DND-41 (cell line): Measurements from ENCODE around the gene PARS2.
"Not testable (repeated sequence)": the region's sequence is repeated elsewhere in the genome, so short reads cannot be mapped to it uniquely, and the experiment has no call there.

Experiments
- ATAC-seq: fragments of 200-7000 bp; cut with Tn5 transposase; 3 replicates; pipeline ENCODE4 v1.9.1; 2021; ENCODE audit warnings: low read depth; ENCODE audit not compliant: insufficient read depth
- DNase-seq: peaks from one replicate; pipeline ENCODE4 v3.0.0-alpha.2; 2020
- H2AFZ ChIP-seq: 2 replicates; pipeline ENCODE4 v1.6.0; 2012; ENCODE audit warnings: low read depth, low read length
- H3K27ac ChIP-seq: 2 replicates; pipeline ENCODE4 v1.5.1; 2012; ENCODE audit warnings: low read length, inconsistent platforms
- H3K27me3 ChIP-seq: fragments of 200-600 bp; sonication (generic); 2 replicates; pipeline ENCODE4 v1.6.0; 2012; ENCODE audit warnings: low read length, mild to moderate bottlenecking, inconsistent platforms; ENCODE audit not compliant: insufficient read depth, poor library complexity
- H3K36me3 ChIP-seq: 2 replicates; pipeline ENCODE4 v1.5.1; 2012; ENCODE audit warnings: low read length, inconsistent platforms; ENCODE audit not compliant: insufficient read depth
- H3K4me1 ChIP-seq: 2 replicates; pipeline ENCODE4 v1.5.1; 2012; ENCODE audit warnings: mild to moderate bottlenecking, low read length; ENCODE audit not compliant: insufficient read depth
- H3K4me2 ChIP-seq: 2 replicates; pipeline ENCODE4 v1.6.0; 2012; ENCODE audit warnings: mild to moderate bottlenecking, moderate library complexity, low read length, inconsistent platforms; ENCODE audit not compliant: insufficient read depth
- H3K4me3 ChIP-seq, 2 experiments: fragments of 200-600 bp in 1 of 2; shearing (Covaris generic) in 1 of 2; 2 replicates each; pipeline ENCODE4 v1.5.1; 2012 to 2016; ENCODE audit warnings: inconsistent platforms in 2 of 2, low read length in 2 of 2, mild to moderate bottlenecking in 2 of 2, low read depth in 1 of 2, moderate library complexity in 1 of 2
- H3K79me2 ChIP-seq: 2 replicates; pipeline ENCODE4 v1.6.0; 2012; ENCODE audit warnings: low read length, inconsistent platforms; ENCODE audit not compliant: insufficient read depth
- H3K9ac ChIP-seq: 2 replicates; pipeline ENCODE4 v1.6.0; 2012; ENCODE audit warnings: low read depth, mild to moderate bottlenecking, inconsistent platforms, low read length, moderate library complexity
- H3K9me3 ChIP-seq: 2 replicates; pipeline ENCODE4 v1.5.1; 2012; ENCODE audit warnings: low read length, moderate library complexity, mild to moderate bottlenecking, inconsistent platforms; ENCODE audit not compliant: insufficient read depth, severe bottlenecking
- H4K20me1 ChIP-seq: 2 replicates; pipeline ENCODE4 v1.6.0; 2012; ENCODE audit warnings: low read length; ENCODE audit not compliant: insufficient read depth
- CTCF ChIP-seq: IDR thresholded peaks from 2 replicates; pipeline ENCODE4 v1.5.1; 2012; ENCODE audit warnings: borderline replicate concordance, low read length, moderate library complexity, mild to moderate bottlenecking; ENCODE audit not compliant: poor library complexity, severe bottlenecking; ENCODE audit errors: extremely low read depth
- EZH2 ChIP-seq: IDR thresholded peaks from 3 replicates; pipeline ENCODE4 v1.6.1; 2012; ENCODE audit warnings: borderline replicate concordance, low read depth, mild to moderate bottlenecking, moderate library complexity, low read length, inconsistent platforms; ENCODE audit not compliant: severe bottlenecking

PARS2 gene

DNA sequence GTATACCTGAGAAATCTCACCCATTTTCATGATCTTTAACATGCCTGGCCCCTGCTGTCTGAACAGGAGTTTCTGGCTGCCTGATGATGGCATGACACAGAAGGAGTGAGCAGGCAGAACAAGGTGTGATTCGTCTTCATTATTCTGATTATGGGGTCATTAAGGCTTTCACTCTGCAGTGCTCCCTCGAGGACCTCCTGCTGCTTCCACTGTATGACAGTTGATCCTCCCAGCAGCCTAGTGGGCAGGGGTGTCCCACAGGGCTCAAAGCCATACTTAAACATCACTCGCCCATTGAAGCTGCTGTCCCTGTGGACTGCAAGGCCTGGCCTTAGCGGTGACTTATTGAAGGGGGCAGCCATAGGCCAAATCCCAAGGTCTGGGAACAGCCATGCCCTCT lies 12.7 kb upstream of the PARS2 start:
- Histone ChIP-seq H3K27me3 (no peaks in the 10 kb centered on the region), H3K27ac (no peak overlapping the region), H3K4me3 (no peak overlapping the region), H4K20me1 (no peaks in the 10 kb centered on the region), H3K36me3 (no peaks in the 10 kb centered on the region), H3K9me3 (no peaks in the 10 kb centered on the region), H3K9ac (no peak overlapping the region), H3K79me2 (no peaks in the 10 kb centered on the region), H3K4me2 (no peak overlapping the region), H2AFZ (no peak overlapping the region), H3K4me1 (no peaks in the 10 kb centered on the region)
- TF ChIP-seq EZH2 (no peak), CTCF (no peak)
- DNase-seq (no peak), ATAC-seq (no peak)

GRCh38 chr1:54775828-54776721 lies 11.8 kb upstream of the PARS2 start:
- DNase-seq, H3K4me3 ChIP-seq, H3K79me2 ChIP-seq, H3K4me2 ChIP-seq, H3K27ac ChIP-seq, H3K9me3 ChIP-seq, H3K36me3 ChIP-seq, H3K9ac ChIP-seq, ATAC-seq, H2AFZ ChIP-seq, H4K20me1 ChIP-seq, H3K4me1 ChIP-seq, H3K27me3 ChIP-seq: not testable (repeated sequence)

DNA sequence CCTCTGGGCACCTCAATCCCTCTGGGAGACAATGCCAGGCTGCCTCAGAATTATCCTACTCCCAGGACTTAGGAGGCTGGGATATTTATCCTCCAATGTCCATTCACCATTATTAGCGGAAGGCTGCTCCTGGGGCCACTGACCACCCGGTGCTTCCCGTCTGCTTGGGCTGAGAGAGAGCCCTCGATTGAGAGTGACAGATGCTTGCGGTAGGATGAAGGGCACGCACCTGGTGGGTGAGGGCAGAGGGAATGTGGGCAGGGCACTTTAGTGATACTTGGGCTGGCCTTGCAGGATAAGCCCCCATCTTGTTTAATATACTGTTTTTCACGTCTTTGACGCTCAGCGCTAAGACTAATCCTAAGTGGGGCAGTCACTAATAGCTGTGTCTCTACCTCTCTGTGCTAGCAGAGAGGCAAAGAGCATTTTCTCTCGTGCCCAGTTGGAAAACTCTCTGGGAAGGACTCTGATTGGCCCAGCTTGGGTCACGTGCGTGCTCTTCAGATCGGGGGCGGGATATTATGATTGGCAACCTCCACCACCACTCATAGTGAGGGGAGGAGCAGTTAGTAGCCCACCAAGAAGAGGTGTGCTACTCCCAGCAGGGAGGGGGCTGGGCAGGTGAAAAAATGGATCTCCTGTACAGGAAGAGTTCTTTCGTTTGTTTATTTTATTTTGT lies 10.6 kb upstream of the PARS2 start:
- ATAC-seq (peak; percentile 77), DNase-seq (peak; percentile 49)
- TF ChIP-seq CTCF (no peak), EZH2 (no peak)
- Histone ChIP-seq H3K79me2 (no peaks in the 10 kb centered on the region), H3K4me1 (no peaks in the 10 kb centered on the region), H3K9me3 (no peaks in the 10 kb centered on the region), H4K20me1 (no peaks in the 10 kb centered on the region), H3K27me3 (no peaks in the 10 kb centered on the region), H3K4me3 (no peak overlapping the region), H2AFZ (no peak overlapping the region), H3K27ac (no peak overlapping the region), H3K4me2 (no peak overlapping the region), H3K9ac (no peak overlapping the region), H3K36me3 (no peaks in the 10 kb centered on the region)

DNA sequence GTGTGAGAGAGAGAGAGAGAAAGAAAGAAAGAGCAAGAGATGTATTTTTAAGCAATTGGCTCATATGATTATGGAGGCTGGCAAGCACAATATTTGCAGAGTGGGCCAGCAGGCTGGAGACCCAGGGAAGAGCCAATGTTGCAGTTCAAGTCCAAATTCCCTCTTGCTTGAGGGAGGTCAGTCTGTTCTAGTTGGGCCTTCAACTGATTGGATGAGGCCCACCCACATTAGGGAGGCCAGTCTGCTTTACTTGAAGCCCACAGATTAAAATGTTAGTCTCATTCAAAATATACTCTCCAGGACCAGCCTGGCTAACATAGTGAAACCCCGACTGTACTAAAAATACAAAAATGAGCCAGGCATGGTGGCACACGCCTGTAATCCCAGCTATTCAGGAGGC lies 8.6 kb upstream of the PARS2 start:
- no peak overlapping the region for H3K4me3 ChIP-seq
- TF ChIP-seq CTCF (no peak), EZH2 (no peak)
- ATAC-seq (no peak), DNase-seq (no peak)
- H2AFZ ChIP-seq = no peak overlapping the region
- H3K79me2 ChIP-seq = no peaks in the 10 kb centered on the region
- H3K27me3 ChIP-seq = no peaks in the 10 kb centered on the region
- no peak overlapping the region for H3K4me2 ChIP-seq
- H3K27ac ChIP-seq = no peak overlapping the region
- no peaks in the 10 kb centered on the region for H4K20me1 ChIP-seq
- no peaks in the 10 kb centered on the region for H3K36me3 ChIP-seq
- no peak overlapping the region for H3K9ac ChIP-seq
- no peaks in the 10 kb centered on the region for H3K9me3 ChIP-seq
- H3K4me1 ChIP-seq = no peaks in the 10 kb centered on the region
